Endothelial cell of umbilical vein (primary cell): ENCODE measurements around the gene NLN. TPM values are rescaled to one million over a fixed set of nuclear protein-coding genes. Genes with fewer than 3 reads are reported as not detected.
"Not testable (repeated sequence)": the region's sequence is repeated elsewhere in the genome, so short reads cannot be mapped to it uniquely, and the experiment has no call there.

Experiments used
- BruUV-seq: library from RNA; stranded (reverse); fragments of 400-500 nt; replicated peaks from 2 replicates; lab custom pipeline; 2021; lab: Mats Ljungman, UMichigan
- CTCF ChIA-PET: fragments of 300-600, 350-600 bp; sonication (Branson Sonifier 250); formaldehyde crosslinking; loops from one replicate; lab custom pipeline; 2021; ENCODE audit warnings: antibody characterized with exemption, inconsistent platforms; lab: Charles Lee
- POLR2A ChIA-PET: fragments of 300-600, 350-600 bp; sonication (Branson Sonifier 250); formaldehyde crosslinking; loops from one replicate; lab custom pipeline; 2021; ENCODE audit warnings: antibody characterized with exemption, inconsistent platforms; lab: Charles Lee
- DNase-seq: peaks from one replicate; pipeline ENCODE4 v3.0.0-alpha.2; 2011; ENCODE audit warnings: low read depth, low spot score
- FAIRE-seq: peaks from 2 replicates; lab custom pipeline; 2011; peaks lifted over from hg19 to GRCh38; lab: Jason Lieb, UNC
- H2AFZ ChIP-seq: 2 replicates; pipeline ENCODE4 v1.6.0; 2012; ENCODE audit warnings: low read depth, low read length, control low read depth, inconsistent platforms
- H3K27ac ChIP-seq: 2 replicates; pipeline ENCODE4 v1.5.1; 2011; ENCODE audit warnings: low read depth, mild to moderate bottlenecking, control low read depth, low read length, moderate library complexity; ENCODE audit not compliant: insufficient read depth
- H3K27me3 ChIP-seq, 2 experiments: 2 replicates each; pipeline versions ENCODE4 v1.6.0 to v1.6.1; 2011; ENCODE audit warnings: low read length in 2 of 2, mixed read lengths in 1 of 2; ENCODE audit not compliant: control insufficient read depth in 2 of 2, insufficient read depth in 2 of 2
- H3K36me3 ChIP-seq, 2 experiments: 2 replicates in 1 of 2; 3 replicates in 1 of 2; pipeline ENCODE4 v1.5.1; 2011; ENCODE audit warnings: low read length in 2 of 2, mild to moderate bottlenecking in 1 of 2, moderate library complexity in 1 of 2; ENCODE audit not compliant: control insufficient read depth in 2 of 2, insufficient read depth in 2 of 2; ENCODE audit errors: extremely low read depth in 1 of 2
- H3K4me1 ChIP-seq: 3 replicates; pipeline ENCODE4 v1.5.1; 2011; ENCODE audit warnings: mild to moderate bottlenecking, low read length; ENCODE audit not compliant: control insufficient read depth, insufficient read depth; ENCODE audit errors: extremely low read depth
- H3K4me2 ChIP-seq: 2 replicates; pipeline ENCODE4 v1.6.1; 2011; ENCODE audit warnings: low read length, control low read depth, mixed read lengths; ENCODE audit not compliant: insufficient read depth
- H3K4me3 ChIP-seq, 3 experiments: fragments of 200-600 bp in 1 of 3; sonication (generic), shearing (Covaris generic) in 1 of 3; replicated peaks in 1 of 3; 2 replicates each; pipeline ENCODE4 v1.5.1; 2011 to 2016; ENCODE audit warnings: control low read depth in 3 of 3, low read length in 3 of 3, mild to moderate bottlenecking in 2 of 3, inconsistent platforms in 1 of 3, low read depth in 1 of 3, moderate library complexity in 1 of 3; ENCODE audit not compliant: insufficient read depth in 1 of 3
- H3K79me2 ChIP-seq: 2 replicates; pipeline ENCODE4 v1.6.0; 2012; ENCODE audit warnings: low read length, inconsistent platforms; ENCODE audit not compliant: control insufficient read depth, insufficient read depth
- H3K9ac ChIP-seq: replicated peaks from 2 replicates; pipeline ENCODE3; 2011; ENCODE audit warnings: low read length, control low read depth; ENCODE audit not compliant: insufficient read depth; ENCODE audit errors: extremely low read depth
- H3K9me1 ChIP-seq: replicated peaks from 3 replicates; pipeline ENCODE4 v1.6.0; 2011; ENCODE audit warnings: mild to moderate bottlenecking, low read length; ENCODE audit not compliant: control insufficient read depth, insufficient read depth; ENCODE audit errors: extremely low read depth
- H3K9me3 ChIP-seq: replicated peaks from 2 replicates; pipeline ENCODE4 v1.5.1; 2012; ENCODE audit warnings: low read length, inconsistent platforms; ENCODE audit not compliant: control insufficient read depth, insufficient read depth
- H4K20me1 ChIP-seq: replicated peaks from 2 replicates; pipeline ENCODE3; 2011; ENCODE audit warnings: mild to moderate bottlenecking, low read length; ENCODE audit not compliant: control insufficient read depth, insufficient read depth; ENCODE audit errors: extremely low read depth
- CTCF ChIP-seq, 2 donors: IDR thresholded peaks; 1 replicate in 1 of 2; 2 replicates in 1 of 2; pipeline ENCODE4 v1.5.1; 2011; ENCODE audit warnings: low read length in 2 of 2, mild to moderate bottlenecking in 2 of 2, moderate library complexity in 2 of 2, control low read depth in 1 of 2, inconsistent platforms in 1 of 2, low read depth in 1 of 2; ENCODE audit not compliant: insufficient read depth in 1 of 2; ENCODE audit errors: extremely low read depth in 1 of 2
- GATA2 ChIP-seq: IDR thresholded peaks from 2 replicates; pipeline ENCODE4 v1.7.0; 2011; ENCODE audit warnings: low read depth, mild to moderate bottlenecking, moderate library complexity, mixed read lengths, low read length; ENCODE audit not compliant: insufficient read length, insufficient read depth
- JUN ChIP-seq: IDR thresholded peaks from 2 replicates; pipeline ENCODE4 v1.6.1; 2011; ENCODE audit warnings: borderline replicate concordance, low read depth; ENCODE audit not compliant: insufficient read length, insufficient read depth
- MAX ChIP-seq: IDR thresholded peaks from 2 replicates; pipeline ENCODE4 v1.6.1; 2011; ENCODE audit not compliant: insufficient read depth, insufficient read length
- POLR2A ChIP-seq: IDR thresholded peaks from 2 replicates; pipeline ENCODE4 v1.6.1; 2012; ENCODE audit warnings: low read depth, mild to moderate bottlenecking, control low read depth, low read length
- dilution Hi-C: fragments of 300-500 bp; cut with MboI; formaldehyde crosslinking; loops from one replicate; pipeline ENCODE4 v1.15.0; 2019; ENCODE audit warnings: low sequenced_read_pairs; ENCODE audit not compliant: extremely low pct_ligation_motif_present
- intact Hi-C: fragments of 100-400 bp; cut with micrococcal nuclease; formaldehyde crosslinking; loops from one replicate; pipeline ENCODE4 v1.10.0; 2022
- polyA plus RNA-seq, 4 experiments: library from polyadenylated mRNA; depleted of rRNA in 3 of 4; stranded (reverse) in 3 of 4; unstranded in 1 of 4; fragments of >200 nt; gene quantifications; 2 replicates each; pipeline versions ENCODE4 v1.2.1 to v1.2.3, GENCODE V29; 2011 to 2012; ENCODE audit warnings: missing spikeins in 1 of 4
- total RNA-seq: library from RNA; stranded (reverse); gene quantifications from 2 replicates; pipeline ENCODE4 v1.2.3, GENCODE V29; 2021

The NLN gene
- total and polyA plus RNA-seq, 2 donors (not counting 3 experiments of a cell fraction or from before 2014, with no cell fraction given) = 14.2 to 63.3 TPM

- no peaks in the 10 kb centered on the region for H3K9me1 ChIP-seq
- dilution Hi-C loops = no loop called here
- H3K27me3 ChIP-seq = no peaks in the 10 kb centered on the region
- FAIRE-seq = no peak
- no peak overlapping the region for H3K4me2 ChIP-seq
- no TSS peak for BruUV-seq
- H3K79me2 ChIP-seq = no peaks in the 10 kb centered on the region
- peaks cover 2% of the 10 kb centered on the region for H4K20me1 ChIP-seq
- DNase-seq = no peak
- H3K36me3 ChIP-seq = peaks cover 0 to 5% of the 10 kb centered on the region in 2 experiments
- no peak for TF ChIP-seq MAX
- no peak for TF ChIP-seq CTCF (IDR thresholded peaks at IDR 0.05; ENCODE audit: extremely low read depth in 1 of 2, insufficient read depth in 1 of 2, low read depth in 1 of 2, low read length in 2 of 2)
- TF ChIP-seq JUN = no peak
- TF ChIP-seq GATA2 = no peak
- no peak for TF ChIP-seq POLR2A
- H3K4me1 ChIP-seq = peaks cover 9% of the 10 kb centered on the region
- ChIA-PET POLR2A (no interaction called here), CTCF (no interaction called here)
- H3K27ac ChIP-seq = no peak overlapping the region
- intact Hi-C loops = no loop called here
- H3K4me3 ChIP-seq = no peak overlapping the region
- no peak overlapping the region for H2AFZ ChIP-seq
- H3K9me3 ChIP-seq = no peaks in the 10 kb centered on the region
- no peak overlapping the region for H3K9ac ChIP-seq
Measured at GRCh38 chr5:65779643-65780042, 57.6 kb downstream of the NLN start.

GRCh38 chr5:65788296-65788695 is 66.3 kb downstream of the NLN start:
- H4K20me1 ChIP-seq, dilution Hi-C loops, H3K4me3 ChIP-seq, H3K36me3 ChIP-seq, intact Hi-C loops, H3K4me2 ChIP-seq, BruUV-seq, FAIRE-seq, POLR2A ChIA-PET, H3K9me1 ChIP-seq, H2AFZ ChIP-seq, H3K27me3 ChIP-seq, H3K9me3 ChIP-seq, CTCF ChIA-PET, DNase-seq, H3K9ac ChIP-seq, H3K4me1 ChIP-seq, H3K27ac ChIP-seq, H3K79me2 ChIP-seq: not testable (repeated sequence)
